Subcutaneous abdominal adipose tissue (tissue), 5 donors: ENCODE data around the gene TEX22.

Experiments
- H3K27ac ChIP-seq: one replicate; pipeline ENCODE4 v1.7.0; 2013; ENCODE audit warnings: low read depth, mild to moderate bottlenecking, inconsistent platforms, low read length, moderate library complexity
- H3K27me3 ChIP-seq, 5 donors: one replicate each; pipeline ENCODE4 v1.7.0; 2013; ENCODE audit warnings: low read length in 5 of 5, inconsistent platforms in 1 of 5; ENCODE audit not compliant: control insufficient read depth in 5 of 5, insufficient read depth in 4 of 5
- H3K36me3 ChIP-seq, 5 donors: one replicate each; pipeline ENCODE4 v1.7.0; 2013; ENCODE audit warnings: low read length in 5 of 5; ENCODE audit not compliant: control insufficient read depth in 5 of 5, insufficient read depth in 5 of 5
- H3K4me1 ChIP-seq, 5 donors: one replicate each; pipeline ENCODE4 v1.7.0; 2013; ENCODE audit warnings: low read length in 5 of 5, mild to moderate bottlenecking in 3 of 5, moderate library complexity in 1 of 5; ENCODE audit not compliant: control insufficient read depth in 5 of 5, insufficient read depth in 5 of 5
- H3K4me3 ChIP-seq, 5 donors: one replicate each; pipeline ENCODE4 v1.7.0; 2013; ENCODE audit warnings: low read length in 5 of 5, low read depth in 1 of 5
- H3K9ac ChIP-seq, 5 donors: one replicate each; pipeline ENCODE4 v1.7.0; 2013; ENCODE audit warnings: low read length in 5 of 5, mild to moderate bottlenecking in 4 of 5, moderate library complexity in 3 of 5
- H3K9me3 ChIP-seq, 5 donors: one replicate each; pipeline ENCODE4 v1.7.0; 2013; ENCODE audit warnings: low read length in 5 of 5; ENCODE audit not compliant: control insufficient read depth in 5 of 5
- donor health status: healthy.
- donor health status: healthy.
- donor health status: healthy.
- donor health status: healthy.
- donor health status: healthy.

The TEX22 gene

GRCh38 chr14:105437723-105438500 lies 39.6 kb downstream of the TEX22 start:
- Histone ChIP-seq H3K27me3 (no peaks in the 10 kb centered on the region), H3K4me3 (no peak overlapping the region), H3K4me1 (peaks cover 0 to 4% (median 3%) of the 10 kb centered on the region in 5 donors), H3K9me3 (no peaks in the 10 kb centered on the region), H3K27ac (no peak overlapping the region), H3K36me3 (peaks cover 0 to 42% (median 17%) of the 10 kb centered on the region in 5 donors), H3K9ac (no peak overlapping the region)

GRCh38 chr14:105439179-105439578 lies 40.8 kb downstream of the TEX22 start:
- Histone ChIP-seq H3K9me3 (no peaks in the 10 kb centered on the region), H3K4me3 (no peak overlapping the region), H3K36me3 (peaks cover 0 to 45% (median 20%) of the 10 kb centered on the region in 5 donors), H3K4me1 (peaks cover 0 to 4% (median 3%) of the 10 kb centered on the region in 5 donors), H3K9ac (no peak overlapping the region), H3K27ac (no peak overlapping the region), H3K27me3 (no peaks in the 10 kb centered on the region)

DNA sequence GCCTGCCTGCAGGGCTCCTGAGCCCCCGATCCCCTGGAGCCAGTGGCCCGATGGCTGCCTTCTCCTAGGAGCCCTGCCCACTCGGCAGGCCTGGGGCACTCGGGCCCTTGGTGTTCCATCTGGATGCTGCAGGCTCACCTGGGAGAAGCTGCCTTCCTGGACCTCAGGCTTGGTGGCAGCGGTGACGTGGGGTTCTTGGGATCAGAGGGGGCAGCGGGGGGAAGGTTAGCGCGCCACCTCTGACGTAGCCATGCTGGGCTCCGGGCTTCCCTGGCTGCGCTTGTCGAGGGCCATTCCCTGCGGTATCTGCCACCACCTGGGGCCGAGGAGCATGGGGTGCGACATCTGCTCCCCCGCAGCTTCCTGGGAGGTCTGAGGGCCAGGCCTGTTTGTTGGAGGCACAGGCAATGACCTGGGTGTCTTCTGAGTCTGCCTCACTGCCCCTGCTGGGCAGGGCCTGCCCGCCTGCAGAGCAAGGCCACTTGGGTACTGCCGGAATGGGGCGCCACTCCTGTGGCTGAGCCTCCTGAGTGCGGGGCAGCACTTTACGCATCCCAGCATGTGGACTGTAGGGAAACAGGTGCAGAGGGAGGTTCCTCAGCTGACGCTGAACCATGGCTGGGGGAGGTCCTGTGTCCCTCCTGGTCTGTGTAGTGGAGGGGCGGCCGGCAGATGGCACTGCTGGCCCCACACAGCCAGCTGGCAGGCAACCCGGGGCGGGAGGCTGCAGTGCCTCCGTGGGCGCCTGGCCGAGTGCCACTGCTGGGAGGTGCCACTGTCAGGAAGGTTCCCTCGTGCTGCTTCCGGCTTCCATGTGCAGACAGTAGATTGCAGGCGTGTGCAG lies 41.6 kb downstream of the TEX22 start:
- Histone ChIP-seq H3K9me3 (no peaks in the 10 kb centered on the region), H3K27ac (no peak overlapping the region), H3K36me3 (peaks cover 0 to 45% (median 20%) of the 10 kb centered on the region in 5 donors), H3K4me1 (peaks cover 0 to 4% (median 3%) of the 10 kb centered on the region in 5 donors), H3K4me3 (no peak overlapping the region), H3K9ac (no peak overlapping the region), H3K27me3 (no peaks in the 10 kb centered on the region)

DNA sequence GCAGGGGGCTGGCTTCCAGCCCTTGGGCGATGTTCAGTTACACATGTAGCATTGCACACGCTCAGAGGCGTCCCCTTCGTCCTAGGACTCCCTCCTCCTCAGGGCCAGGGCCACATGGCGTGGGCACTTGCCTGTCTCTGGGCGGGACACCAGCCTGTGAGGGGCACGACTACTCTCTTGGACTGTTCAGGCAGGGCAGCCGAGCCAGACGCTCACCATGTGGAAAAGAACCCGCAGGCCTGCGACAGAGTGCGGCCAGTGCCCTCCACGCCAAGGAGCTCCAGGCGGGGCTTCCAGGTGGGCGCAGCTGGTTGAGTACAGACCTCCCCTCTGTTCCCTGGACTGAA lies 42.2 kb downstream of the TEX22 start:
- Histone ChIP-seq H3K9me3 (no peaks in the 10 kb centered on the region), H3K27ac (no peak overlapping the region), H3K36me3 (peaks cover 0 to 49% (median 20%) of the 10 kb centered on the region in 5 donors), H3K4me3 (no peak overlapping the region), H3K9ac (no peak overlapping the region), H3K27me3 (no peaks in the 10 kb centered on the region), H3K4me1 (peaks cover 0 to 4% (median 3%) of the 10 kb centered on the region in 5 donors)

- H3K4me3 ChIP-seq = no peak overlapping the region
- H3K27me3 ChIP-seq = no peaks in the 10 kb centered on the region
- no peak overlapping the region for H3K9ac ChIP-seq
- peaks cover 0 to 4% (median 3%) of the 10 kb centered on the region in 5 donors for H3K4me1 ChIP-seq
- H3K9me3 ChIP-seq = no peaks in the 10 kb centered on the region
- H3K36me3 ChIP-seq = peaks cover 0 to 53% (median 20%) of the 10 kb centered on the region in 5 donors
- H3K27ac ChIP-seq = no peak overlapping the region
Observed at GRCh38 chr14:105440992-105441391, 42.7 kb downstream of the TEX22 start.

DNA sequence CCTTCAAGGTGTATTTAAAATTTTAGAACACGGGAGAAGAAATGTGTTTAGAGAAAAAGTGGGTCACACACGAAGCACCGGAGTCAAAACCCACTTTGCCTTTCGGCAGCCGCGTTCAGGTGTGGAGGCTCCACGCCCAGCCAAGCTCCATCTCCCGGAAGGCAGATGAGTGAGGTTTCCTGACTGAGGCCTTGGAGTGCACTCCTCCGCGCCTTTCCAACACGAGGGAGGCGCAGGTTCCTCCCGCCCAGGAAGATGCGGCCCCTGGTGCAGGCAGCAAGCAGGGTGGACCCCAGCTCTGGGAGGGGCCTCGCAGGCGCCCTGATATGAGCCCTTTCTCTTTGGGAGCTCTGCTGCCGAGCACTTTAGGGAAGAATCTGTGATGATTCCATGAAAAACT lies 43.8 kb downstream of the TEX22 start:
- Histone ChIP-seq H3K27me3 (no peaks in the 10 kb centered on the region), H3K36me3 (peaks cover 0 to 62% (median 20%) of the 10 kb centered on the region in 5 donors), H3K27ac (no peak overlapping the region), H3K4me1 (peaks cover 0 to 4% (median 3%) of the 10 kb centered on the region in 5 donors), H3K9me3 (no peaks in the 10 kb centered on the region), H3K9ac (no peak overlapping the region), H3K4me3 (no peak overlapping the region)

DNA sequence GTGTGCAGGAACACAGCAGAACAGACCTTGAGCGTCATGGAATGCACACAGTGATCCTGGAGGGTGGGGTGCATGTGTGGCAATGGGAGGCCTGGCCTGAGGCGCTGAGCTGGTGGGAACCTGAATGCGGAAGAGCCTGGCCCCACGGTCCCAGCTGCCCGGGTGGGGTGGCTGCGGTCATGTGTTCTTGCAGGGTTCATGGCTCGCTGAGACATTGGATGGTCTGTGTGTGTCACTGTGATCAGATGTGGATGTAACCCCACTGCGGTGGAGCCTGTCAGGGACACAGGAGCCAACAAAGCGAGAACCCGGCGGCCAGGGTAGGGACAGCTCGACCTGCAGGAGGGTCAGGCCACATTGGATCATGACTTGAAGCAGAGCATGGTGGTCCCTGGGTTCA lies 44.5 kb downstream of the TEX22 start:
- Histone ChIP-seq H3K9ac (no peak overlapping the region), H3K36me3 (peaks cover 0 to 60% (median 20%) of the 10 kb centered on the region in 5 donors), H3K9me3 (no peaks in the 10 kb centered on the region), H3K27ac (no peak overlapping the region), H3K4me1 (peaks cover 0 to 4% (median 0%) of the 10 kb centered on the region in 5 donors), H3K4me3 (no peak overlapping the region), H3K27me3 (no peaks in the 10 kb centered on the region)

DNA sequence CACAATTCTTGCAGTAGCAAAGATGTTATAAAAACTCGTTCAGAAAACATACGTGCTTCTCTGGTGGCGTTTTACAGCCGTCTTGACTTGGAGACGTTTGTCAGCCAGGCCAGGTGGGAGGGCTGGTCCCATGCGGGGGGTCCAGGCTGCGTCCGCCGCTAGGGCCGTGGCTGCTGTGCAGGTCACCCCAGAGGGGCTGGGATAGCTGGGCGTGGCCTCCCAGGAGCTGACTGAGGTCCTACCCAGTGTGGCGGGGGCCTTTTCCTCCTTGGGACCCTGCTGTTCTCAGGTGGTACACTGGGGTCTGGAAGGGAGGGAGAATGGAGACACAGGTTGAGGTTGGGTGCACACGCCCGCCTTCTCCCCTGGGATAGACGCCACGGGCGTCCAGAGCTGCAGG lies 46.5 kb downstream of the TEX22 start:
- Histone ChIP-seq H3K4me3 (no peak overlapping the region), H3K27ac (no peak overlapping the region), H3K9me3 (no peaks in the 10 kb centered on the region), H3K4me1 (peaks cover 0 to 21% (median 11%) of the 10 kb centered on the region in 5 donors), H3K9ac (no peak overlapping the region), H3K27me3 (no peaks in the 10 kb centered on the region), H3K36me3 (peaks cover 0 to 45% (median 14%) of the 10 kb centered on the region in 5 donors)

DNA sequence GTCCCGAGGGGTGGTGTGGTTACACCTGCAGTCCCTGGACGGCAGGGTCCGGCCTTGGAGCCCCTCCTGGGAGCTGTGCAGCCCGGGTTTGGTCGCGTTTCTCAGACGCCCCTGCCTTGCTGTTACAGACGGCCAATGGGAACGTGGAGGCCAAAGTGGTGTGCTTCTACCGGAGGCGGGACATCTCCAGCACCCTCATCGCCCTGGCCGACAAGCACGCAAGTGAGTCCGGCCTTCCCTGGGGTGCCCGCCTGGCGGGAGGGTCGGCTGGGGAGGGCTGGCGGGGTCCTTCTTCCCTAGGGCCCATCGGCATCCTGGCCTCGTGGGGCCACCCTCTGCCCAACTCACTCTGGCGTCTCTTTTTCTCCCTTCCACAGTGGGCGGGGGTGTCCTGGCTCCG lies 47.0 kb downstream of the TEX22 start:
- no peak overlapping the region for H3K27ac ChIP-seq
- peaks cover 0 to 45% (median 18%) of the 10 kb centered on the region in 5 donors for H3K36me3 ChIP-seq
- no peak overlapping the region for H3K9ac ChIP-seq
- H3K4me3 ChIP-seq = no peak overlapping the region
- no peaks in the 10 kb centered on the region for H3K9me3 ChIP-seq
- no peaks in the 10 kb centered on the region for H3K27me3 ChIP-seq
- H3K4me1 ChIP-seq = peaks cover 0 to 19% (median 11%) of the 10 kb centered on the region in 5 donors
